HG03135 (cell line): ENCODE measurements around the gene CATSPER1.
"Not testable (repeated sequence)": the region's sequence is repeated elsewhere in the genome, so short reads cannot be mapped to it uniquely, and the experiment has no call there.

Experiments used
- ATAC-seq: cut with Tn5 transposase; IDR thresholded peaks from one replicate; pipeline ENCODE4 v1.9.1; 2021; ENCODE audit warnings: mild to moderate bottlenecking, moderate library complexity; ENCODE audit not compliant: unreplicated experiment

The CATSPER1 gene

GRCh38 chr11:66051766-66052663 is 25.7 kb upstream of the CATSPER1 start, which contains the start of gene SF3B2:
Gene SF3B2, plus strand, starts transcription at chr11:66052364. Its CDS starts 21 bp downstream, at chr11:66052385.
- ATAC-seq = peak; percentile 95

- ATAC-seq = no peak
Measured at GRCh38 chr11:66051371-66051765, 25.1 kb upstream of the CATSPER1 start.

GRCh38 chr11:66050581-66051231 is 24.4 kb upstream of the CATSPER1 start:
- ATAC-seq = no peak

GRCh38 chr11:66048547-66049323 is 22.5 kb upstream of the CATSPER1 start, which contains the start of gene GAL3ST3:
Gene GAL3ST3, minus strand, starts transcription at chr11:66049161. Its CDS starts 3,746 bp downstream, at chr11:66045415.
- no peak for ATAC-seq

- ATAC-seq = no peak
Measured at GRCh38 chr11:66047541-66048365, 21.5 kb upstream of the CATSPER1 start.

- ATAC-seq = no peak
Measured at GRCh38 chr11:66046901-66047300, 20.6 kb upstream of the CATSPER1 start.

- ATAC-seq = no peak
Measured at GRCh38 chr11:66045177-66045639, 18.9 kb upstream of the CATSPER1 start.

GRCh38 chr11:66044757-66045156 is 18.5 kb upstream of the CATSPER1 start:
- ATAC-seq = no peak

GRCh38 chr11:66042996-66043906 is 17.0 kb upstream of the CATSPER1 start:
- ATAC-seq = no peak

GRCh38 chr11:66042227-66042995 is 16.1 kb upstream of the CATSPER1 start:
- ATAC-seq = no peak

- no peak for ATAC-seq
Measured at GRCh38 chr11:66039765-66040164, 13.5 kb upstream of the CATSPER1 start.

GRCh38 chr11:66037327-66037726 is 11.0 kb upstream of the CATSPER1 start:
- ATAC-seq = no peak

- no peak for ATAC-seq
Measured at GRCh38 chr11:66036334-66036710, 10.0 kb upstream of the CATSPER1 start.

GRCh38 chr11:66035653-66036333 is 9.5 kb upstream of the CATSPER1 start:
- ATAC-seq = no peak

- ATAC-seq = no peak
Measured at GRCh38 chr11:66032957-66033735, 6.9 kb upstream of the CATSPER1 start.

GRCh38 chr11:66023186-66023440 is 3.2 kb downstream of the CATSPER1 start:
- ATAC-seq = not testable (repeated sequence)

- ATAC-seq = no peak
Measured at GRCh38 chr11:66022401-66023185, 3.7 kb downstream of the CATSPER1 start.
